Upper lobe of left lung (tissue), 6 donors: Measurements from ENCODE around the gene LATS2. TPM values are rescaled to one million over a fixed set of nuclear protein-coding genes. Genes with fewer than 3 reads are reported as not detected.

Experiments used
- ATAC-seq, 2 donors: fragments of 200-7000 bp; cut with Tn5 transposase; one replicate each; pipeline ENCODE4 v1.9.1; 2022; ENCODE audit warnings: mild to moderate bottlenecking in 2 of 2, moderate library complexity in 2 of 2; ENCODE audit not compliant: low FRiP score in 2 of 2
- DNase-seq, 2 donors: peaks; one replicate each; pipeline ENCODE4 v3.0.0-alpha.2; 2019 to 2020
- H3K27ac ChIP-seq, 4 donors: fragments of 200-600 bp; sonication (generic); one replicate each; pipeline ENCODE4 v1.5.1; 2016 to 2019
- H3K27me3 ChIP-seq, 4 donors: fragments of 200-600 bp; sonication (generic); one replicate each; pipeline ENCODE4 v1.5.1; 2017 to 2019
- H3K36me3 ChIP-seq, 4 donors: fragments of 200-600 bp; sonication (generic); one replicate each; pipeline ENCODE4 v1.5.1; 2016 to 2019
- H3K4me1 ChIP-seq, 4 donors: fragments of 200-600 bp; sonication (generic); one replicate each; pipeline ENCODE4 v1.5.1; 2018 to 2019
- H3K4me3 ChIP-seq, 4 donors: fragments of 200-600 bp; sonication (generic); one replicate each; pipeline ENCODE4 v1.5.1; 2017 to 2019; ENCODE audit warnings: mild to moderate bottlenecking in 2 of 4, moderate library complexity in 1 of 4
- H3K9me3 ChIP-seq, 4 donors: fragments of 200-600 bp; sonication (generic); one replicate each; pipeline ENCODE4 v1.5.1; 2018 to 2019
- EP300 ChIP-seq, 4 donors: sonication (generic); formaldehyde crosslinking; IDR thresholded peaks; one replicate each; pipeline ENCODE4 v1.5.1; 2017; ENCODE audit warnings: antibody characterized with exemption in 4 of 4, control low read depth in 2 of 4
- POLR2A ChIP-seq, 4 donors: fragments of 450-650 bp; IDR thresholded peaks; one replicate each; pipeline ENCODE4 v1.5.1; 2016 to 2017; ENCODE audit warnings: antibody characterized with exemption in 4 of 4, mild to moderate bottlenecking in 2 of 4
- POLR2AphosphoS5 ChIP-seq, 2 donors: sonication (generic); formaldehyde crosslinking; IDR thresholded peaks; one replicate each; pipeline ENCODE4 v1.5.1; 2017; ENCODE audit warnings: antibody characterized with exemption in 2 of 2
- WGBS, 2 donors: methylation state at CpG; one replicate each; pipeline ENCODE4 v1.1.5; 2017 to 2018; 5-methylcytosine and 5-hydroxymethylcytosine counted together
- total RNA-seq, 6 donors: library from RNA; depleted of rRNA in 4 of 6; stranded (reverse); fragments of >200 nt in 4 of 6; gene quantifications; one replicate each; pipeline versions ENCODE4 v1.1.0 to v1.2.1, GENCODE V29; 2016 to 2021
- TF ChIP-seq, protein P1 (sequence below), 6 experiments: fragments of 450-650 bp in 4 of 6; fragments of 200-600 bp in 2 of 6; sonication (generic) in 2 of 6; IDR thresholded peaks; one replicate each; pipeline ENCODE4 v1.5.1; 2016 to 2019; ENCODE audit warnings: antibody characterized with exemption in 6 of 6
- donor health status: DM: no; HTN: no; CAD: no; lungs with moderate emphysema.
- donor health status: DM: no; HTN: yes; CAD: no; lungs with severe emphysema.

The LATS2 gene
- total RNA-seq, 6 donors from 2014 or later: 26.2 to 44.4 (median 39.5) TPM

DNA sequence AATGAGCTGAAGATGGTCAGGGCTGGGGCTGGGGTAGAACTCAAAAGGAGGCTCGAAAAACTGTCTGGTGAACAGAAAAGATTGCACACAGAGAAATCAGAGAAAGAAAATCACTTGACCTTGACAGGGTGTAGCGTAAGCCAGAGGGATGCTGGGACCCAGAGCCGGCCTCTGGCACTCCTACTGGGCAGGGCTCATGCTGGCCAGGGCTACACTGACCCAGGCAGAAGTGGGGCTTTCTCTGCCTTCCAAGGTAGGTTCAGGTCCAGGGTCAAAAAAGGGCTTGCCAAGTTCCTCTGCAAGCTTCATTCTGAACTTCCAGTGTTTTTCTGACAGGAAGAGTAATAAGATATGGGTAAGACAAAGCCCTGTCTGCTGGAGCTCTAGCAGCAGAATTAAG lies 56.2 kb downstream of the LATS2 start:
- 88 to 93% methylated on average over 3 of the region's 3 CpGs for WGBS, 2 donors
- DNase-seq (no peak), ATAC-seq (peak in 1 of 2 donors; percentile 51)
- Histone ChIP-seq H3K36me3 (peaks cover 0 to 4% (median 0%) of the 10 kb centered on the region in 4 donors), H3K4me3 (no peak overlapping the region), H3K4me1 (peaks cover 0 to 18% (median 6%) of the 10 kb centered on the region in 4 donors), H3K9me3 (peaks cover 0 to 8% (median 2%) of the 10 kb centered on the region in 4 donors), H3K27me3 (no peaks in the 10 kb centered on the region), H3K27ac (no peak overlapping the region)
- no peak for TF ChIP-seq POLR2A (IDR thresholded peaks at IDR 0.05)
- TF ChIP-seq EP300 (IDR thresholded peaks at IDR 0.05): no peak
- TF ChIP-seq, protein P1, sequence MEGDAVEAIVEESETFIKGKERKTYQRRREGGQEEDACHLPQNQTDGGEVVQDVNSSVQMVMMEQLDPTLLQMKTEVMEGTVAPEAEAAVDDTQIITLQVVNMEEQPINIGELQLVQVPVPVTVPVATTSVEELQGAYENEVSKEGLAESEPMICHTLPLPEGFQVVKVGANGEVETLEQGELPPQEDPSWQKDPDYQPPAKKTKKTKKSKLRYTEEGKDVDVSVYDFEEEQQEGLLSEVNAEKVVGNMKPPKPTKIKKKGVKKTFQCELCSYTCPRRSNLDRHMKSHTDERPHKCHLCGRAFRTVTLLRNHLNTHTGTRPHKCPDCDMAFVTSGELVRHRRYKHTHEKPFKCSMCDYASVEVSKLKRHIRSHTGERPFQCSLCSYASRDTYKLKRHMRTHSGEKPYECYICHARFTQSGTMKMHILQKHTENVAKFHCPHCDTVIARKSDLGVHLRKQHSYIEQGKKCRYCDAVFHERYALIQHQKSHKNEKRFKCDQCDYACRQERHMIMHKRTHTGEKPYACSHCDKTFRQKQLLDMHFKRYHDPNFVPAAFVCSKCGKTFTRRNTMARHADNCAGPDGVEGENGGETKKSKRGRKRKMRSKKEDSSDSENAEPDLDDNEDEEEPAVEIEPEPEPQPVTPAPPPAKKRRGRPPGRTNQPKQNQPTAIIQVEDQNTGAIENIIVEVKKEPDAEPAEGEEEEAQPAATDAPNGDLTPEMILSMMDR (IDR thresholded peaks at IDR 0.05): no peak
- no peak for TF ChIP-seq POLR2AphosphoS5 (IDR thresholded peaks at IDR 0.05)

- WGBS, 2 donors: 97 to 99% methylated on average over 5 of the region's 5 CpGs
- Histone ChIP-seq H3K4me3 (no peak overlapping the region), H3K4me1 (peaks cover 10 to 29% (median 15%) of the 10 kb centered on the region in 4 donors), H3K27me3 (no peaks in the 10 kb centered on the region), H3K36me3 (peaks cover 0 to 14% (median 3%) of the 10 kb centered on the region in 4 donors), H3K27ac (no peak overlapping the region), H3K9me3 (peaks cover 0 to 8% (median 2%) of the 10 kb centered on the region in 4 donors)
- DNase-seq (peak in 1 of 2 donors; percentile 3), ATAC-seq (no peak)
- no peak for TF ChIP-seq POLR2AphosphoS5 (IDR thresholded peaks at IDR 0.05)
- TF ChIP-seq, protein P1 (IDR thresholded peaks at IDR 0.05): no peak
- no peak for TF ChIP-seq EP300 (IDR thresholded peaks at IDR 0.05)
- no peak for TF ChIP-seq POLR2A (IDR thresholded peaks at IDR 0.05)
Measured at GRCh38 chr13:21001471-21001870, 59.9 kb downstream of the LATS2 start.

- Histone ChIP-seq H3K27me3 (no peaks in the 10 kb centered on the region), H3K4me1 (peaks cover 10 to 29% (median 15%) of the 10 kb centered on the region in 4 donors), H3K4me3 (no peak overlapping the region), H3K9me3 (peaks cover 0 to 8% (median 2%) of the 10 kb centered on the region in 4 donors), H3K27ac (no peak overlapping the region), H3K36me3 (peaks cover 0 to 14% (median 3%) of the 10 kb centered on the region in 4 donors)
- no peak for ATAC-seq
- WGBS, 2 donors: 76 to 86% methylated on average over 1 of the region's 1 CpG
- TF ChIP-seq POLR2AphosphoS5 (IDR thresholded peaks at IDR 0.05) (no peak), EP300 (IDR thresholded peaks at IDR 0.05) (no peak), POLR2A (IDR thresholded peaks at IDR 0.05) (no peak)
- TF ChIP-seq, protein P1 (IDR thresholded peaks at IDR 0.05): no peak
- DNase-seq: no peak
Measured at GRCh38 chr13:21000647-21001046, 60.7 kb downstream of the LATS2 start.

GRCh38 chr13:20998649-20999415 lies 62.6 kb downstream of the LATS2 start:
- TF ChIP-seq EP300 (IDR thresholded peaks at IDR 0.05): no peak
- TF ChIP-seq POLR2A (IDR thresholded peaks at IDR 0.05): no peak
- TF ChIP-seq, protein P1 (IDR thresholded peaks at IDR 0.05): no peak
- no peak for TF ChIP-seq POLR2AphosphoS5 (IDR thresholded peaks at IDR 0.05)
- DNase-seq (peak in 1 of 2 donors; percentile 84), ATAC-seq (peak; percentile 2 to 4)
- H3K27ac ChIP-seq: no peak overlapping the region
- H3K36me3 ChIP-seq: peaks cover 0 to 16% (median 3%) of the 10 kb centered on the region in 4 donors
- H3K27me3 ChIP-seq: no peaks in the 10 kb centered on the region
- 94 to 96% methylated on average over 49 to 60 of the region's 60 CpGs for WGBS, 2 donors
- peaks cover 6 to 15% (median 12%) of the 10 kb centered on the region in 4 donors for H3K4me1 ChIP-seq
- H3K4me3 ChIP-seq: no peak overlapping the region
- peaks cover 0 to 8% (median 2%) of the 10 kb centered on the region in 4 donors for H3K9me3 ChIP-seq
